Right lobe of liver (tissue), 4 donors: ENCODE data around the gene DNAH2.

Experiments used
- CTCF ChIP-seq, 4 donors: fragments of 200-600 bp in 3 of 4; fragments of 450-650 bp in 1 of 4; IDR thresholded peaks; one replicate each; pipeline versions ENCODE4 v1.5.1 to v1.8.0; 2016 to 2022; ENCODE audit warnings: antibody characterized with exemption in 4 of 4, mild to moderate bottlenecking in 2 of 4
- POLR2A ChIP-seq: fragments of 450-650 bp; IDR thresholded peaks from one replicate; pipeline ENCODE4 v1.6.1; 2017; ENCODE audit warnings: antibody characterized with exemption, mild to moderate bottlenecking
- donor health status: DM: no; HTN: no; CAD: no.
- donor health status: DM: no; HTN: no; CAD: no.
- donor health status: DM: no; HTN: yes; CAD: no.

- no peak for TF ChIP-seq CTCF (IDR thresholded peaks at IDR 0.05)
- no peak for TF ChIP-seq POLR2A
Measured at GRCh38 chr17:7756968-7757367, 39.4 kb downstream of the DNAH2 start.
